Stimulated activated CD4-positive, alpha-beta T cell treated with anti-CD3 and anti-CD28 coated beads, Interleukin-12 subunit alpha, Interleukin-12 subunit beta, amount 100 ng/mL, for 4 hours (primary cell): ENCODE results near the gene CPLANE1.
"Not testable (repeated sequence)": the region's sequence is repeated elsewhere in the genome, so short reads cannot be mapped to it uniquely, and the experiment has no call there.

Experiments
- DNase-seq: peaks from one replicate; pipeline ENCODE4 v3.0.0-alpha.2; 2020

The CPLANE1 gene

DNA sequence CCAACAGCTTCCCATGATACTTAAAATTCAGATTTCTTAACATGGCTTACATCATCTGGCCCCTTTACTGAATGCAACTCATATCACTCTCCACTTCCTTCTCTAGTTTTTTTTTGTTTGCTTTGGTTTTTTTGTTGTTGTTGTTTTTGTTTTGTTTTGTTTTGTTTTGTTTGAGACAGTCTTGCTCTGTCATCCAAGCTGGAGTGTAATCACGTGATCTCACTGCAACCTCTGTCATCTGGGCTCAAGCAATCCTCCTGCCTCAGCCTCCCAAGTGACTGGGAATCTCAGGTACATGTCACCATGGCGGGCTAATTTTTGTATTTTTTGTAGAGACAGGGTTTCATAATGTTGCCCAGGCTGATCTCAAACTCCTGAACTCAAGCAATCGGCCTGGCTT is 41.4 kb downstream of the CPLANE1 start:
- DNase-seq, result no peak

DNA sequence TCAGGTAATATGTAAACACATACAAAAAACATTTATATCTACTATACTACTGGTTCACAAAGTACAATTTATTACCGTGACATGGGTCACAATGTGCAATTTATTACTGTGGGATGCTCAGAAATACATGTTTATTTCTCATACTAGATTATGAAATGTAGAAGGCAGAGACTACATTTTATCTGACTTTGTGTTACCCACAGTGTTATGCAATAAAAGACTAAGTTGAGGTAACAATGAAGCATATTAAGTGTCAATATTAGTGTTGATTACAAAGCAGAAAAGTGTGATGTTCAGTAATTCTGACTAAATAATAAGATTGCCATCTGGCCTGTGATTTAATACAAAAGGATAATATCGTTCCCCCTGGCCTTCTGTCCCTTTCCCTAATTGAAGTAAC is 42.4 kb downstream of the CPLANE1 start:
- no peak for DNase-seq

DNA sequence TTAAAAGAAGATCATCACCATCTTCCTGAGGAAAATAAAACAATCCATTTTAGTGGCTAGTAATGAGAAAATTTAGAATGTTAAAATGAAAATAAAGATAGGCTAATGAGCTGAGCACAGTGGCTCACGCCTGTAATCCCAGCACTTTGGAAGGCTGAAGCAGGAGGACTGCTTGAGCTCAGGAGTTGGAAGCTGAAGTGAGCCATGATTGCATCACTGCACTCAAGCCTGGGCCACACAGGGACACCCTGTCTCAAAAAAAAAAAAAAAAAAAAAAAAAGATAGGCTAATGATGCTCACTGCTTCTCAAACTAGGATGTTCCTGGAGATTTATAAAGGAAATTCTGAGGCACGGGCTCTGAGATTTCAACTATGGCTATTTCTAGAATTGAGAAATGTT is 50.3 kb downstream of the CPLANE1 start:
- no peak for DNase-seq

DNA sequence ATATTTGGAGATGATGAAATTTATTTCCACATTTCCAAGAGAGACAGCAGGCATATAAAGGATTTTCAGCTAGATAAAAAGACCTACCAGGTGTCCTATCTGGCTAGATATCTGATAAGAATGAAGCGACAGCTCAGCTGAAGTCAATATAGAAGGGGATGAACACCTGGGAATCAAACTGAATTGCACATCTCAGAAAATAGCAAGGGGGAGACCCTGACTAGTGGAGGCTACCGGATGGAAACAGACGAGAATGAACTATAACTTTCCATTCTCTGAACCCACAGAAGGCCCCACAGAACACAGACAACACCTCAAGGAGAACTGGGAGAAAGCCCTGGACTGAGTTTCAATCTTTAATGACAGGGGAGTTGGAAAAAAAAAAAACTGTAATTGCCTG is 51.1 kb downstream of the CPLANE1 start:
- DNase-seq, result no peak

DNA sequence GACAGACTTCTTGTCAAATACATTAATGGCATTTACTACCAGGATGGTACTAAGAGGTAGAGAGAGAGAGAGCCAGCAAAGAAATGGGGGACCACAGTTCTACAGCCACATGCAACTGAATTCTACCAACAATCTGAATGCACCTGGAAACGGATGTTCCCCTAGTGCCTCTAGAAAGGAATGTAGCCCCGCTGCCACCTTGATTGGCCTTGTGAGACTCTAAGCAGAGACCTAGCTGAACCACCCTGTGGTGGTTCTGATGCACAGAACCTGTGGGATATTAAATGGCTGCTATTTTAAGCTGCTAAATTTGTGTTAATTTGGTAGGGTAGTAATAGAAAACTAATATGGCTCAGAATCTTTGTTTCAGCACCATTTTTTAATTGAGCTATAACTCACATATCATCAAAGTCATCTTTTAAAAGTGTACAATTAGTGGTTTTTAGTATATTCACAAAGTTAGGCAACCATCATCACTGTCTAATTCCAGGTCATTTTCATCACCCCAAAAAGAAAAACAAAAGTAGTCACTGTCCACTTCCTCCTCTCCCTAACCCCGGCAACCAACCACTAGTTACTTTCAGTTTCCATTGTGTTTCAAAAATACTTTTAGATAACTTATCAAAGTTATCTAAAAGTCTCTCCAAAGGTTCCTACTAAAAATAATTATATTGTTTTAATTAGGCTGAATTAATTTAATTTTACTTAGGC is 51.7 kb downstream of the CPLANE1 start:
- DNase-seq, result no peak

DNA sequence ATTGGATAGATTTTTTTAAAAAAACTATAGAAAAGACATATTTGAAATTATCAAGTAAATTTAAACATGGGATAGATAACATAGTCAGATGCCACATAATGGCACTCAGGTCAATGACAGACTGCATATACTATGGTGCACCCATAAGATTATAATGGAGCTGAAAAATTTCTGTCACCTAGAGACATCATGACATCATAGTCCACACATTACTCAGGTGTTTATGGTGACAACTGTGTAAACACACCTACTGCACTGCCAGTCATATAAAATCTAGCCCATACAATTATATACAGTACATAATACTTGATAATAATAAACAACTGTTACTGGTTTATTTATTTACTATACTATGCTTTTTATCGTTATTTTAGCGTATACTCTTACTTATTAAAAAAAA is 58.6 kb downstream of the CPLANE1 start:
- no peak for DNase-seq

DNA sequence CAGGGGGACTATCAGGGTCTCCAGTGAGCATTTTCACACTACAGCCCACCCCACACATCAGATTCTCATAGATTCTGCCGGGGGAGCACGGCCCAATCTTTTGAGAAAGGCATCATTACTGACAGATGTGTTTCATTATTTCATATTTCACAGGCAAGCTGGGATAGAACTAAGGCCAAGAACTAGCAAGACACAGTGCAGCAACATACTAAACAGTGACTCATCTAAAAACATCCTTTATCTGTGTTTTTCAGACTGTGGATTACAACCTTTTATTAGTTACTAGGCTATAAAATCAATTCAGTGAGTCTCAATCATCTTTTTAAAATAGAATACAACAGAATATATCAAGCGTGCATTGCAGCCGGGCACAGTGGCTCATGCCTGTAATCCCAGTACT is 59.8 kb downstream of the CPLANE1 start:
- DNase-seq, result no peak

DNA sequence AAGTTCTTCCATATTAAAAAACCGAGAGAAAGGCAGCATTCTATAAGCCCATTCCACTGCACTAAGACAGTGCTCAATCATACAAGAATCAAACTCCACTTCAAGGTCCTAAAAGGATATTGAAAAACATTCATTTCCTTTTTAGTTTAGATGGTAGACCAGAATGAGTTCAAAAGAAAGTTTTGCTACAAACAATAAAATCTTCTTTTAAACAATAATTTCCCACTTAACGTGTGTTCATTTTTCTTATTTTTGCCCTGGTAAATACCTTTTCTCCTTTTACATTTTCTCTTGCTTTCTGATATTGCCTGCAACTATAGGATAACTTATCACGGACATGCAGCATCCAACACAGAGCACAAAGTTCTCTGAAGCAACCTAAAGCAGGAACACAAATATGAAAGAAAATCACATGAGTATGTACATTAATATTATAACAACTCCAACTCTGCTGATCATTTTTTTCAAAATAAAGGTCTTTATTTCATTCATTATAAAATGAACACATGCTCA is 61.7 kb downstream of the CPLANE1 start:
- no peak for DNase-seq

DNA sequence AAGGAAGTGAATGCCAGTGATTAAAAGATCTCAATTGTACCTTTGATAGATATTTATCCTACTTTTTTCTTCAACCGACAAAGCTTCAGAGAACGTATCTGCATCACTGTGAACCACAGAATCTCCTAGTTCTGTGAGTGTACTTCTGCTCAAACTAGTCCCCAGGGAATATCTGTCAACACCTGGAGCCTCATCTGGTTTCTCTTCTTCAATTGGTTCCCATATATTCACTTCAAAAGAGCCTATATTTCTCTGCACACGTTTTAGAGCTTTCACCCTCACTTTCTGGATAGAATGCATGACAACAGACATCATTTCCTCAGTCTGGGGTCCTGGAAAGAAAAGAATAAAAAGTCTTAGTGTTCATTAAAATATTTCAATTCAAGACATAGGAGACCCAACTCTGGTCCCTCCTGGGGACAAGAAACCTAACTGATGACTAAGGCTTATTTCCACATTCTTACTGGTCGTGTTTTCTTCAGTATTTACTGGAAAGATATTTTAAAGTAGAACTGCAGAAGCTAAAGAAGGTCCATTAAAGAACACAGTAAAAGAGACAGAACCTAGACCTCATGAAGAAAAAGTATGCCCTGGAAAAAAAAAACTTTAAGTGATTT is 64.3 kb downstream of the CPLANE1 start:
- DNase-seq, result no peak

DNA sequence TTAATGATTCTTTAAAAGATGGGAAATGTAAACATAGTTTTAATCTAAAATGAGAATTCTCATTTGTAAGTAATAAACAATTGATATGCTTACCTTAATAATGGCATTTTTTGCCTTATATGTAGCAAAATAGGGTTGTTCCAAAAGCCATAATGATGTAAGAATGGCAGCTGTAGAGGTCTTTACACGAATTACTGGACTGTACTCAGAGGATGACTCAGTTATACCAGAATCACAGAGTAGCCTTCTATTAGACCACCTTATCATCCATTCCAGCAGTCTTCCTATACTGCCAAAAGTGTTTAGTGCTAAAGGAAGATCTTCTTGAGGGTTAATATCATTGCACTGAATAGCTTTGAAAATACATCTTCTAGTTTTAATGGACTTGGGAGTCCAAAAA is 66.5 kb downstream of the CPLANE1 start:
- no peak for DNase-seq

DNA sequence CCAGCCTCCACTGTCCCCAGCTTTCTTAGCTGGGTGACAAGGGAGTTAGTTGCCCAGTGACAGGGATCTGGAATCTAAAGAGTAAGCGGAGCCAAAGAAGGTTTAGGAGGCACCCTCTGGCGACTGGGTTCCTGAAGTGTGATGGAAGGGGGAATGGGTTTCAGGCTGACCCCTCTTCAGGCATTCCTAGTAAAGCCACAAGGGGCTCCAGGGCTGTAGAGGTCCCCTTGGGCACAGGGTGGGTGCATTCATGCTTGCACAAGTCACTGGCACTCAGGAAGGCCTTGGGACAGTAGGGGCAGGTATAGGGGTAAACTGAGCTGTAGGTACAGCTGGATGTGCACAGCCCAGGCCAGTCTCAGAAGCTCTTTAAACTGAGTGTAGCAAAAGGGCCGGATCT is 74.2 kb downstream of the CPLANE1 start:
- no peak for DNase-seq

DNA sequence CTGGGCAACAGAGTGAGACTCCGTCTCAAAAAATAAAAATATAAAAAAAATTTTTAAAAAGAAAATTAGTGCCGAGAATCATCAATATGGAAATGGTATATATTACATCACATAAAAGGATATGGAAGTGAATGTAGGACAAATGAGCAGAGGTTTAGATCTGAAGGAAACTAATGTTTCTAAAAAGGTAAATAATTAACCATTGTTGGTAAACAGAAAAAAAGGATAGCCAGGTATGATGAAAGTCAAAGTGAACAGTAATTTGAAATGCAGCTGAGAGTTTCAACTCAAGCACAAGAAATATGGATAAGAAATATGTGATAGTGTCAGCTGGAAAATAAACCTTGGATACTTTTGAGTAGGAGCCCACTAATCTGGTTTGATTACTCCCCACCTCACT is 76.2 kb downstream of the CPLANE1 start:
- no peak for DNase-seq

DNA sequence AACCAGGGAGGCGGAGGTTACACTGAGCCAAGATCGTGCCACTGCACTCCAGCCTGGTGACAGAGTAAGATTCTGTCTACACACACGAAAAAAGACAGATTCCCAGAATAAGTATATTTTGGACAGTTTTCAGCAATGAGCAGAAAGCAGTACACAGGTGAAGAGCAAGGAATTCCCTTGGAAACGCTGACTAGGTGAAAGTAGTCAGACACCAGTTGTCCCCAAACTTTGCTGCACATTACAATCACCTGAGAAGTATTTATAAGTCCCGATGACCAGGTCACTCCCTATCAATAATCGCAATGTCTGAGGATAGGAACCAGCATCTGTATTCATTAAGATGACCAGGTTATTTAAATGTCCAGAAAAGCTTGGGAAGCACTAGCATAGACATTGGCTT is 78.3 kb downstream of the CPLANE1 start:
- no peak for DNase-seq

DNA sequence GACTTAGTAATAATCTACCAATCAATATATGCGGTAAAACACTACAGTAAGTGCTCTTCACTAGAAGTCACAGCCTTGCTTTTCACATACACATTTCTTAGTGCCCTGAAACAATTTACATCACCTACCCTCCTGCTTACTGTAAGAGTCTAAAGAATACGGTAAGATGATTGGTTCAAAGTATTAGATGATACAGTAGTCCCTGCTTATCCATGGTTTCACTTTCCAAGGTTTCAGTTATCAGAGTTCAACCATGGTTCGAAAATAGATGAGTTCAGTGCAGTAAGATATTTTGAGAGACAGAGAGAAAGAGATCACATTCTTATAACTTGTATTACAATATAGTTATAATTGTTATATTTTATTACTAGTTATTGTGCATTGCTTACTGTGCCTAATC is 83.0 kb downstream of the CPLANE1 start:
- DNase-seq, result no peak

DNA sequence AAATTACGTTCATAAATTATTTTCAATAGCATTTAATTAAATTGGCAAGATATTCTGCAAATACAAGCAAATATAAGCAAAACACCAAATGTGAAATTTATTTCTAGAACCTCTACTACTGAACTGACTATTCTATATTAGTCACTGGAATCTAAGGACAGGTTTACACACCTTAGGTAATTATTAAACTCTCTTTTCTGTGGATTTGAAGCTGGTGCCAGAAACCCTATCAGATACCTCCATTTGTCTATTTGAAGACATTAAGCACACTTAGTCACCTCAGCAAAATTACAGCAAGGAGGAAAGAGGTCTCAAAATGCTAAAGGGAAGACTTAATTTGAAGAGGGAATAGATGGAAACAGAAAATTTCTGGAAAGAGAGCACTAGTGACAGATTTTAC is 83.4 kb downstream of the CPLANE1 start:
- DNase-seq, result no peak

DNA sequence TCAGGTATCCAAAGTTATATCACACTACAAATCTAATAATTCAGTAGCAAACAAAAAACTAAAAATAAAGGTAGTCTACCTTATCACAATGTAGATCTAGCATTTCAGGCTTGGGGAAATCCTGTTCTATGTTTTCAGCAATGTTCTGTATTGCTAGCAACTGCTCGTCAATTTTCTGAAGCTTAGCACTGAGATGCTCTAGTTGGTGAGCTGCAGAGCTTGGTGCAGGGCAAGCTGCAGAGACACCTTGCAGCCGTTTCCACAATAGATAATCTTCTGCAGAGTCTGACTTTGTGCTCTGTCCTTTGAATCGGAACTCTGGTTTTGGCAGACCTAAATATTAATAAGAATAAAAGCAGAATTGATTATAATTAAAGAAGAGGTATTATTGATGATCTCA is 95.5 kb downstream of the CPLANE1 start:
- no peak for DNase-seq

DNA sequence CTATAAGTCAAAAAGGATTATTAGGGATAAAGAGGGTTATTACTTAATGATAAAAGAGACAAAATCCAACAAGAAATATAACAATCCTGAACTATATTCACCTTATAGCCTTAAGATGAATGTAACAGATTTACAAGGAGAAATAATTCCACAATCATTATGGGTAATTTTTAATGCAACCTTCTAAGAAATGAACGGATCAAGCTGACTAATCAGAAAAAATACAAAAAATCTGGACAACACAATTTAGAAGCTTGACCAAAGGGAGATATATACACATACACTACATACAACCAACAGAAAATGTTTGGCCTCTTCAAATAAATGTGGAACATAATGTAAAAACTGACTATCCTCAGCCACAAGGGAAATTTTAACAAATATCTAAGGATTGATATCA is 102.3 kb downstream of the CPLANE1 start:
- no peak for DNase-seq

DNA sequence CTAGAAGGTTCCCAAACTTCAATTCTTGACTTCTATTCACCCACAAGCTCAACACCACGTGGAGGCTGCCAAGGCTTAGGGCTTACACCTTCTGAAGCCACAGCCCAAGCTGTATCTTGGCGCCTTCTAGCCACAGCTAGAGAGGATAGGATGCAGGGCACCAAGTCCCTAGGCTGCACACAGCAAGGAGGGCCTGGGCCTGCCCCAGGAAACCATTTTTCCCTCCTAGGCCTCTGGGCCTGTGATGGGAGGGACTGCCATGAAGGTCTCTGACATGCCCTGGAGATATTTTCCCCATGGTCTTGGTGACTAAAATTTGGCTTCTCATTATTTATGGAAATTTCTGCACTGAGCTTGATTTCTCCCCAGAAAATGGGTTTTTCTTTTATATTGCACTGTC is 112.5 kb downstream of the CPLANE1 start:
- no peak for DNase-seq

DNA sequence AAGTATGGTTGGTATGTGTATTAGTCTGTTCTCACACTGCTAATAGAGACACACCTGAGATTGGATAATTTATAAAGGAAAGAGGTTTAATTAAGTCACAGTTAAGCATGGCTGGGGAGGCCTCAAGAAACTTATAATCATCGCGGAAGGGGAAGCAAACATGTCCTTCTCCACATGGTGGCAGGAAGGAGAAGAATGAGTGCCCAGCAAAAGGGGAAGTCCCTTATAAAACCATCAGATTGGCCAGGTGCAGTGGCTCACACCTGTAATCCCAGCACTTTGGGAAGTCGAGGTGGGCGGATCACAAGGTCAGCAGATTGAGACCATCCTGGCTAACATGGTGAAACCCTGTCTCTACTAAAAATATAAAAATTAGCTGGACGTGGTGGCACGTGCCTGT is 113.9 kb downstream of the CPLANE1 start:
- DNase-seq, result not testable (repeated sequence)

DNA sequence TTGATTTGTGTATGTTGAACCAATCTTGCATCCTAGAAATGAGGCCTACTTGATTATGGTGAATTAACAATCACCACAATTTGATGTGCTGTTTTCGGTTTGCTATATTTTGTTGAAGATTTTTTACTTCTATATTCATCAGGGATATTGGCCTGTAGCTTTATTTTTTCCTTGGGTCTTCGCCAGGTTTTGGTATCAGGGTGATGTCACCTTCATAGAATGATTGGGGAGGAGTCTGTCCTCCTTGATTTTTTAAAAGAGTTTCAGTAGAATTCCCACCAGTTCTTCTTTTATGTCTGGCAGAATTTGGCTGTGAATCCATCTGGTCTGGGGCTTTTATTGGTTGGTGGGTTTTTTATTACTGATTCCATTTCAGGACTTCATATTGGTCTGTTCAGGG is 115.2 kb downstream of the CPLANE1 start:
- no peak for DNase-seq

DNA sequence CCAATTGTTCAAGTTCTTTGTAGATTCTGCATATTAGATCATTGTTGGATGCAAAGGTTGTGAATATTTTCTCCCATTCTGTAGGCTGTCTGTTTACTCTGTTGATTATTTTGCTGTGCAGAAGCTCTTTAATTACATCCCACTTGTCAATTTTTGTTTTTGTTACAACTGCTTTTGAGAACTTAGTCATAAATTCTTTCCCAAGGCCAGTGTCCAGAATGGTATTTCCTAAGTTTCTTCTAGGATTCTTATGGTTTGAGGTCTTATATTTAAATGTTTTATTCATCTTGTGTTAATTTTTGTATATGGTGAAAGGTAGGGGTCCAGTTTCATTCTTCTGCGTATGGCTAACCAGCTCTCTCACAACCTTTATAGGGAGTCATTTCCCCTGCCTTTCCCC is 116.5 kb downstream of the CPLANE1 start:
- no peak for DNase-seq

DNA sequence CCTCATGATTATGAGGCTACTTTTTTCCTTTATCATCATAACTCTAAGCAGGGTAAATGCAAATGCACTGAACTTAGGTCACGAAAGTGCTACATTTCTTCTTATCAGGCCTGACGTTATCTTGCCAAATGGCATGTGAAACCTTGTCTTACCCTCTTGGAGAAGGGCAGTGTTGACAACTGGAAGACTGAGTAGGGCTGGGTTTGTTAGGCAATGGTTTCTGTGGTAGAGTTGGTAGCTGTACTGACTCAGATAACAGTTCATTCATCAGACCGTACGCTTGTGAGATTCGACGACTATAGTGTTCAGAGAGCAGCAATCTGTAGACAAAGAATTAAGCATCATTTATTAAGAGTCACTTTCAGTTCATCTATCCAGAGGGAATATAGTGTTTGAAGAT is 127.7 kb downstream of the CPLANE1 start:
- no peak for DNase-seq

DNA sequence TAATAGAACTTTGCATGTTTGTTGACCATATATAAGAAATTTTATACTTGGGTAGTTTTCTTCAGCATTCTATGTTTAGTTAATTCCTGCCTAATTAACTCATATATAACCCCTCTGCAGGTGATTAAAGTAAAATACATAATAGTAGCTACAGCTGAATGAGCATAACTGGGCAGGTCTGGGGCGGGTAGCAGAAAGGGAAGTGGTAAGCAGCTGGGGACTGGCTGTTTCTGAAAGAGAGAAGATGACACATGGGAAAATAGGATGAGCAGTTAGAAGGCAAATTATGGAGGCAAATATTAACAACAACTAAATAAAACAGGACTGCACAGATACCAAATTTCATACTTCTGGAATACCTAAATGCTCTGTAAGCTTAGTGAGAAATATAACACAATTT is 128.1 kb downstream of the CPLANE1 start:
- no peak for DNase-seq

DNA sequence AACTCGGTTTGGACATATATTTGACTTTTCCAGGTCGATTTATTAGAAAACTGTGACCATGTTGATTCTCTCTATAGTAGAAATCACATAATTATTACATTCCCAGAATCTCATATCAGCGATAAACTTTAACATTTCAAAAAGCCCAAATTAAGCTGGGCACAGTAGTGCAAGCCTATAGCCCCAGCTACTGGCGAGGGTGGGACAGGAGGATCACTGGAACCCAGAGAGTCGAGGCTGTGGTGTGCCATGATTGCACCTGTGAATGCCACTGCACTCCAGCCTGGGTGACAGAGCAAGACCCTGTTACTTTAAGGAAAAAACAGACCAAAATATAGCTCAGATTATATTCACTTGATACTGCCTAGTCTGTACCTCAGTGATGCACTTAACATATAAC is 128.9 kb downstream of the CPLANE1 start:
- DNase-seq, result no peak

DNA sequence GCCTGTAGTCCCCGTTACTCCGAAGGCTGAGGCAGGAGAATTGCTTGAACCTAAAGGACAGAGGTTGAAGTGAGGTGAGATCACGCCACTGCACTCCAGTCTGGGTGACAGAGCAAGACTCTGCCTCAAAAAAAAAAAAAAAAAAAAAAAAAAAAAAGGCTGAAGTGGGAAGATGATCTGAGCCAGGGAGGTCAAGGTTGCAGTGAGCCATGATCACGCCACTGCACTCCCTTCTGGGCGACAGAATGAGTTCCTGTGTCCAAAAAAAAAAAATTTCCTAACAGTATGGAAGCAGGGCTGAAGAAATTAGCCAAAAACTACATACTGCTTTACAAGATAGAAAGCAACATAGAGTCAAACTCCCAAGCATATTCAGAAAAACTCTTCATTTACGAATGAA is 132.8 kb downstream of the CPLANE1 start:
- DNase-seq, result no peak
